SW 1271 (cell line): ENCODE measurements around the gene FAM241B.

ENCODE experiments used
- DNase-seq, 2 experiments: peaks; one replicate each; lab custom pipeline; 2025; lab: John Stamatoyannopoulos, UW

The FAM241B gene

DNA sequence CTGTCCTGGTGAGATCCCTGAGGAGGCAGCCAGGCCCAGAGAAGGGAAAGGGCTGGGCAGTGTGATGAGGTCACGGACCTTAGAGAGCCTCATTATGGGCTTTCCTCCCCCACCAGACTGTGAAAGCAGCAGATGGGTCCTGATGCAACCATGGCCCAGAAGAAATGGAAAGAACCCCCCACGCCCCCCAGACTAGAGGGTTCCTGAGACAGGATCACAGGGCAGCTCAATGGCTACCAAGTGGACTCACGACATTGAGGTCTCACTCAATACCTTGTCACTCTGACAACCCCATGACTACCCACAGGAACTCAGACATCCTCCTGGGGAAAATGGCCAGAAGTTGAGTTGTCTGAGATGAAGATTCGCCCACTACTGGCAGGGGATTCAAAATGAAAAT, 36.7 kb downstream of the FAM241B start:
- no peak for DNase-seq

GRCh38 chr10:69668721-69669120, 38.7 kb downstream of the FAM241B start:
- DNase-seq = no peak

DNA sequence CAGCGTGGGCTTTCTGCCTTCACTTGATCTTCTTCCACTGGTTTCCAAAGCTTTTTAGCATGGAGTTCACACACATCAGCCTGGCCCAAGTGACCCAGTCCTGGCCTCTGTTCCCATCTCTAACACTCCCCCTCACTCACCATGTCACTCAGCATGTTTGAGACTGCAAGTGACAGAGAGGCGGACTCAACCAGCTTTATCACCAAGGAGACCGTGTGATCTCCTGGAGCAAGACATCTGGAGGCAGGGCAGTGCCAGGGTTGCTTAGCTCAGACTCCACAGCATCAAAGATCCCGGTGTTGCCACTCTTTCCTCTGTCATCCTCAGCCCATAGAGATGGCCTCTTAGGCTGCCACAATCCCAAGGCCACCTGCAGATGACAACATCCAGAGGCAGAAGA, 39.4 kb downstream of the FAM241B start:
- DNase-seq = no peak

DNA sequence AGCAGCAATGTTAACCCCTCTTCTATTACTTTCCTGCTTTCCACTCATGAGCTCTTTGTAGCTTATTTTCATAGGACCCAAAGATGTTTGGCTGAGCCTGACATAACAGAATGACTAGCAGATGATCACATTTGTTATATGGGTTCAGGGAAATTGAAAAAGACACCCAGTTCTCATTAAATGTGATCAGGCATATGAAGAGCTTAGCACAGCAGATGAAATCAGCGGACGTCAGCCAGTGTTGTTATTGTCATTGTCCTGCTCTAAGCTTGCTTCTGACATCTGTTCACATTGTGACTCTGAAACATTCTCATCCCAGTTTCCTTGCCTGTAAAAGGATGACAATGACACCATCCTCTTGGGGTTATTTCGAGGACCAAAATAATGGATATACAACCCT, 43.5 kb downstream of the FAM241B start:
- DNase-seq = no peak

GRCh38 chr10:69674786-69675185, 44.7 kb downstream of the FAM241B start:
- DNase-seq = no peak

- DNase-seq = no peak
These were observed 46.3 kb downstream of the FAM241B start for GRCh38 chr10:69676301-69676700.

DNA sequence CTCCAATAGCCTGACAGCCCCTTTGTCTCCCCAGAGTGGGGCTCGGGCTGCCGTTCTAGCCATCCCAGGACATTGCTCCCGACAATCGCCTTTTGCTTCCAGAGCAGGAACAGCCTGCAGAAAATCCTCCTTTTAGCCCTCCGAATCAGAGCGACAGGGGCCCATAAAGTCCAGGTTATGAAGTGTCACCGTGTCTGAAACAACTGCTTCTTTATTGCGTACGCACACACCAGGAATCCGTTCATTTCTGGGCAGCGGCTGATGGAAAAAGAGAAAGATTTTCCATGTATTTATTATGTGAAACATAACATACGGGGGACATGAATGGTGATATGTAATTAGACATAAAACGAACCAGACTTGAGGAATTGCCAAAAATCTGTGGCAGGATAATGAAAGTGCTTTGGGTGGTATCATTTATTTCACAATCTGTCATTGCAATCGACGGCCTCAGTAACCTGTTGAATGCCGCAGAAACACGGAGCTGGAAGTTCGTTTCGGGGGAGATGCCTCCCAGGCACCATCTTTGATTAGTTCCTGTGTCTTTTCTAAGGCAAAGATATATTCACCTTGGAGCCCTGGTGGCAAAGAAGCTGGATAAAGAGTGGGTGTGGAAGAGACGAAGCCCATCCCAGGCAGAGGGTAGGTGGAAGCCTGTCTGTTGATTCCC, 48.1 kb downstream of the FAM241B start:
- DNase-seq = no peak

GRCh38 chr10:69679736-69680135, 49.7 kb downstream of the FAM241B start:
- no peak for DNase-seq

- DNase-seq = no peak
These were observed 50.6 kb downstream of the FAM241B start for GRCh38 chr10:69680610-69681009.

- DNase-seq = no peak
These were observed 51.4 kb downstream of the FAM241B start for GRCh38 chr10:69681436-69681835.

DNA sequence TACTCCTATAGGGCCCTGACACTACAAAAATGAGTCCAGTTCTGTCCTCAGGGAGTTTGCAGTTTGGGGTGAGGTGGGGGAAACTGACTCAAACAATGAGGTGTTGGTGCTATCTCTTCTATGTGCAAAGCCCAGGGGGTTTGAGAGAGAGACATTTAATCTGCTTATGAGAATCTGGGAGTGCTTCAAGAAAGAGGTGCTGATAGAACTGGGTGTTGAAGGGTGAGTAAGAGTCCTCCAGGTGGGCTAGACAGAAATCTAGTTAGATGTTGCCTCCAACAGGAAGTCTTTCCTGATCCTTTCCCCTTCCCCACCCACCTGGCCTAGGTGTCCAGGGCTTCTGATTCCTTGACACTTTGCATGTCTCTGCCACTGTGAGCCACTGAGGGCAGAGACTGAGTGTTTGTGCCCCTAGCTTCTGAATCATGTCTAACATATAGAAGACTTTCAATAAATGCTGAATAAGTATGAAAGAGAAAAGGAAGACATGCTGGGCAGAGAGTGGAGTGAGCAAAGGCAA, 53.0 kb downstream of the FAM241B start:
- no peak for DNase-seq
